Epithelial cell of proximal tubule (primary cell): ENCODE results near the gene ACTL8. TPM values are rescaled to one million over a fixed set of nuclear protein-coding genes. Genes with fewer than 3 reads are reported as not detected.

Experiments
- DNase-seq: peaks from one replicate; pipeline ENCODE4 v3.0.0-alpha.2; 2011; ENCODE audit warnings: low read depth
- H3K4me3 ChIP-seq: 2 replicates; pipeline ENCODE4 v1.5.1; 2011; ENCODE audit warnings: low read depth, mild to moderate bottlenecking, low read length
- total RNA-seq: library from RNA; depleted of rRNA; stranded (reverse); fragments of >200 nt; gene quantifications from 2 replicates; pipeline ENCODE4 v1.2.3, GENCODE V29; 2015
- TF ChIP-seq, protein P1 (sequence below): conservative IDR thresholded peaks from 2 replicates; pipeline ENCODE4 v1.5.1; 2012; ENCODE audit warnings: low read depth, mild to moderate bottlenecking, low read length

Gene ACTL8
- total RNA-seq, 1 donor from 2014 or later, result not detected

DNA sequence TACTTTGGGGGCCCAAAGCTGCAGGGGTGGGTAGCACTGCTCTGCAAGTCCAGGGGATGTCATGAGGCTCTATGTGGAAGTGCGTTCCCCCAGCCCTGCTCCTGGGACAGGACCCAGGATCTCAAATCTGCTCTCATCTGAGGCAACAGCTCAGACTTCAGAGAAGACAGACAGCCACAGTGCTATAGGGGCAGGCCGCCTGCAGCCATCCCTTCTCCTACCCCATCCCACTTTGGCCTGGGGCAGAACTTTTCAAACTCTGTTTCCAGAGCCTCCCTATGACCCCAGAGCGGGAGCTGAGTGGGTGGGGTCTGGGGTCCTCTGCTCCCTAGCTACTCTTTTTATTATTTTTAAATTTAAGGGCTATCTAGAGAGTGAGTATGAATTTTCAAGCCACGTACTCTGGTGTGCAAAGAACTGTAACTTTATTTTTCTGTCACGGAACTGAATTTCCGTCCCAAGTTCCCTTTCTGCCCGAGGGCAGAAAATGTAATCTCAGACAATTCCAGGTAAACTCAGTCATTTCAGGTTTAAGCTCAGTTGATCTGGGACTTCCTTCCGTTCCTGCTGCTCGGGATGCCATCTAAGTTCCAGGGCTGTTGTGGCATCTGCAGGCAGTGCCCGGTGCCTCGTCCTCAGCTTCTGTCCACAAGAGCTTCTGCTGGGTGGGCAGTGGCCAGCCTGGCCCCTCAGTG is 98.3 kb downstream of the ACTL8 start:
- TF ChIP-seq, protein P1, sequence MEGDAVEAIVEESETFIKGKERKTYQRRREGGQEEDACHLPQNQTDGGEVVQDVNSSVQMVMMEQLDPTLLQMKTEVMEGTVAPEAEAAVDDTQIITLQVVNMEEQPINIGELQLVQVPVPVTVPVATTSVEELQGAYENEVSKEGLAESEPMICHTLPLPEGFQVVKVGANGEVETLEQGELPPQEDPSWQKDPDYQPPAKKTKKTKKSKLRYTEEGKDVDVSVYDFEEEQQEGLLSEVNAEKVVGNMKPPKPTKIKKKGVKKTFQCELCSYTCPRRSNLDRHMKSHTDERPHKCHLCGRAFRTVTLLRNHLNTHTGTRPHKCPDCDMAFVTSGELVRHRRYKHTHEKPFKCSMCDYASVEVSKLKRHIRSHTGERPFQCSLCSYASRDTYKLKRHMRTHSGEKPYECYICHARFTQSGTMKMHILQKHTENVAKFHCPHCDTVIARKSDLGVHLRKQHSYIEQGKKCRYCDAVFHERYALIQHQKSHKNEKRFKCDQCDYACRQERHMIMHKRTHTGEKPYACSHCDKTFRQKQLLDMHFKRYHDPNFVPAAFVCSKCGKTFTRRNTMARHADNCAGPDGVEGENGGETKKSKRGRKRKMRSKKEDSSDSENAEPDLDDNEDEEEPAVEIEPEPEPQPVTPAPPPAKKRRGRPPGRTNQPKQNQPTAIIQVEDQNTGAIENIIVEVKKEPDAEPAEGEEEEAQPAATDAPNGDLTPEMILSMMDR, result no peak
- H3K4me3 ChIP-seq, result no peak overlapping the region
- DNase-seq, result no peak

DNA sequence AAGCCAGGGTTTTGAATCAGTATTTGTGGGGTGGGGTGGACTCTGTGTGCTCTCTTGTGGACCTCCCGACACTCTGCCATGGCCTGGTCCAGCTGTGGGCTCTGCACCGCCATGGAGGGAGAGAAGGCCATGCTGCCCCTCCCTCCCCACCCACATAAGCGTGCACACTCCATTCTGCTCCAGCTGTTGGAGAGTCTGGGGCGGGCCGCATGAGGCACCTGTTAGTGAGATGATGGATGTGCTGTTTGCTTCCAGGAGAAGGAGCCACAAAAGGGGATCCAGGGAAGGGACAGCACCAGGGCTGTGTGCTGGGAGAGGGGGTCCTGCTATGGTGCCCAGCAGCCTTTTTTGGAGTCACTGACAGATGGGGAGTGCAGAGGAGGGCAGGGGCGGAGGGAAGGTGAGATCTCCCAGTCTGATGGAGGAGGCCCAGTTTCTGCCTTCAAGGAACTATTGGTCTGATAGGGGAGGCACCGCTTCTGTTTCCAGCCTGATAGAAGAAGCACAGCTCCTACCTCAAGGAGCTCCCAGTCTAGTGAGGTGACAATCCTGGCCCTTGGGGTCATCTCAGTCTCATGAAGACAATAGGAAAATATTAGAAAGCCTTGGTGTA is 101.5 kb downstream of the ACTL8 start:
- no peak overlapping the region for H3K4me3 ChIP-seq
- DNase-seq, result no peak
- TF ChIP-seq, protein P1, result no peak

DNA sequence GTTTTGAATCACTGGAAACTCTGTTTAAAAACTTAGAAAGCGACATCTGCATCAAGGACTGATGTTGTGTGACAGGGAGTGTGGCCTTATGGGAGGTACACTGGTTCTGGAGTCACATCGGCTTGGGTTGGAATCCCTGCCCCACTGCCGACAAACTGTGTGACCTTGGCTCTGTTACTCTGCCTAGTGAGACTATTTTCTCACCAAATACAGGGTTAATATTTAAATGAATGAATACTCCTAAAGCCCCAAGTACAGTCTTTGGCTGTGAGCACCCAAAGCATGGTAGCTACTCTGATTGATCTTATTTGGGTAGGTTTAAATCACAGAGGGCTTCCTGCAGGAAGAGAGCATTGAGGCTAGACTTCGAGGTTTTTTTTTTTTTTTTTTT is 102.0 kb downstream of the ACTL8 start:
- no peak overlapping the region for H3K4me3 ChIP-seq

DNA sequence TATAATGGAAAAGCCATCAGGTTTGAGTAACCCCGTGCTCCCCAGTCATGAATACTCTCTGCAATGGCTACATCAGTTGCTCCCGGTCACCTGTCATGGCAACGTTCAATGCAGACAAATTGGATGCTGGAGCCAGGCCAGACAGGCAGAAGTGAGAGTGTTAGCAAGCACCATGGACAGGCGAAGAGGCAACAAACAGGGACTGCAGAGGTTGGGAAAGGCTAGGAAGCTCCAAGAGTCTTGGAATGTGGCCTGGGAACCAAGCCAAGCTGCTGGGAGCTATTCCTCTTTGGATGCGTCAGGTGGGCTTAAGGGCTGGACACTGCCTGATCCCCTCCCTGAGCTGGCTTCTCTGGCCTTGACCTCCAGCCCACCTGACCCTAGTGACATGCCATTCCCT is 102.9 kb downstream of the ACTL8 start:
- no peak overlapping the region for H3K4me3 ChIP-seq
- TF ChIP-seq, protein P1, result no peak
- DNase-seq, result no peak

More for the DNA sequence above, 102.0 kb downstream of the ACTL8 start:
- TF ChIP-seq, protein P1, result no peak
- no peak for DNase-seq

DNA sequence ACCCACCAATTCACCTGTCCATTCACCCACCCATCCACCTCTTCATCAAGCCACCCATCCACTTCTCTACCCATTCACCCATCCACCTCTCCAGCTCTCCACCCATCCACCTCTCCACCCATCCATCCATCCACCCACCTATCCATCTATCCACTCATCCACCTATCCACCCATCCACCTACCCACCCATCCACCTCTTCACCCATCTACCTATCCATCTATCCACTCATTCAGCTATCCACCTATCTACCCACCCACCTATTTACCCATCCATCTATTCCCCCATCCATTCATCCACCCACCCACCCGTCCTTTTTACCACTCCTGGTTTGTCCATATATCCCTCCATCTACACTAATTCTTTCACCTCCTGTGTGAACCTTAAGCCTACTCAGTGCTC is 105.7 kb downstream of the ACTL8 start:
- no peak overlapping the region for H3K4me3 ChIP-seq
- TF ChIP-seq, protein P1, result no peak
- no peak for DNase-seq

DNA sequence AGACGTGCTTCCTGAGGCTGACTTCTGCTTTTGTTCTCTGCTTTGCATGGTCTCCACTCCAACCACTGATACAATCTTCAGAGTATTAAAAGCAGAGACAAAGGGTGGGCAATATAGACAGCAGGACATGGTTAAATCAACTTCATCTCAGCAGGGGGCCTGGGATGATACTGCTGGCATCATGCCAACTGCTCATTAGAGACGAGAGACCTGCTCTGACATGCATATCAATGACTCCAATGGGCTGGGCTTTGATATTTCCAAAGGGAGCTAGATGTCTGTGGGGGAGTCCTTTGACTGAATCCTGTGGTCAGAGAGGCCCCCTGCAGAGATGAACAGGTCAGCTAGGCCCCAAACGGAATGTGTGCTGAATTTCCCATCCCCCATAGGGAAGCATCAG is 106.6 kb downstream of the ACTL8 start:
- H3K4me3 ChIP-seq, result no peak overlapping the region
- TF ChIP-seq, protein P1, result no peak
- DNase-seq, result no peak

DNA sequence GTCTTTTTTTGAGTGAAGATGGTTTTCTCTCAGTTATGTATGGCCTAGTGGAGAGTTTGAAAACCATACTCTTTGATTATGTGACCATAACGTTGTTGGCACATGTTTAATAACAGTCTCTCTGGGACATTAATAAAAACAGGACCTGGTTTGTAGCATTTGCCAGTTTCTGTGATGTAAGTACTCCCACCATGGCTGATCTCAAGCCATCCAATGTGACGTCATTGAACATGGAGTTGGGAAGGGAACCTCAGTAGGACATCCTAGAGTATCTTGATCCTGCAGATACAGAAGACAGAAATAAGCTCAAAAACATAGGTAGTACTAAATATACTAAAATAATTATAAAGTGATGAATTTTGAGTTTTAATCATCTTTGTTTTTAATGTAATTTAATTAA is 107.0 kb downstream of the ACTL8 start:
- DNase-seq, result no peak
- TF ChIP-seq, protein P1, result no peak
- H3K4me3 ChIP-seq, result no peak overlapping the region
